Testis (tissue), 3 donors: Measurements from ENCODE around the gene BMP6. TPM values are rescaled to one million over a fixed set of nuclear protein-coding genes. Genes with fewer than 3 reads are reported as not detected.

Experiments used
- DNase-seq: peaks from one replicate; pipeline ENCODE4 v3.0.0-alpha.2; 2019
- H3K27ac ChIP-seq, 2 donors: fragments of 200-600 bp; sonication (generic); one replicate each; pipeline ENCODE4 v1.5.1; 2019
- H3K27me3 ChIP-seq: fragments of 200-600 bp; sonication (generic); one replicate; pipeline ENCODE4 v1.5.1; 2019
- H3K36me3 ChIP-seq: fragments of 200-600 bp; sonication (generic); one replicate; pipeline ENCODE4 v1.5.1; 2017; ENCODE audit warnings: low read depth; ENCODE audit errors: missing control alignments
- H3K4me1 ChIP-seq: fragments of 200-600 bp; sonication (generic); one replicate; pipeline ENCODE4 v1.5.1; 2019
- H3K4me3 ChIP-seq, 2 donors: fragments of 200-600 bp; sonication (generic); one replicate each; pipeline ENCODE4 v1.5.1; 2017 to 2019
- H3K9me3 ChIP-seq: fragments of 200-600 bp; sonication (generic); one replicate; pipeline ENCODE4 v1.5.1; 2017
- POLR2A ChIP-seq: fragments of 450-650 bp; IDR thresholded peaks from one replicate; pipeline ENCODE4 v1.6.1; 2017; ENCODE audit warnings: antibody characterized with exemption, mild to moderate bottlenecking, moderate library complexity
- WGBS, 2 donors: methylation state at CpG; one replicate each; pipeline ENCODE4 v1.1.5; 2018; 5-methylcytosine and 5-hydroxymethylcytosine counted together
- intact Hi-C: fragments of 100-400 bp; cut with DNase I; formaldehyde crosslinking; loops from one replicate; pipeline ENCODE4 v1.15.1; 2023; ENCODE audit warnings: low total_unique reads
- polyA plus RNA-seq: library from polyadenylated mRNA; stranded (reverse); fragments of 350-450 nt; fragmentation: Illumina TruSeq; extraction: RNeasy Lipid Tissue Mini Kit (QIAGEN cat#74804); gene quantifications from one replicate; pipeline ENCODE4 v1.2.3, GENCODE V29; 2014; ENCODE audit warnings: low read depth, low replicate concordance; ENCODE audit not compliant: insufficient read depth
- total RNA-seq, 2 donors: library from RNA; depleted of rRNA; stranded (reverse); fragments of >200 nt; gene quantifications; one replicate each; pipeline ENCODE4 v1.2.3, GENCODE V29; 2016
- TF ChIP-seq, protein P1 (sequence below), 3 experiments: fragments of 450-650 bp in 2 of 3; fragments of 200-600 bp in 1 of 3; sonication (generic) in 1 of 3; IDR thresholded peaks; one replicate each; pipeline ENCODE4 v1.5.1; 2016 to 2019; ENCODE audit warnings: antibody characterized with exemption in 3 of 3, mild to moderate bottlenecking in 2 of 3, moderate library complexity in 1 of 3

BMP6 gene
- total and polyA plus RNA-seq, 3 donors from 2014 or later, result 6.2 to 13.6 (median 11.4) TPM

DNA sequence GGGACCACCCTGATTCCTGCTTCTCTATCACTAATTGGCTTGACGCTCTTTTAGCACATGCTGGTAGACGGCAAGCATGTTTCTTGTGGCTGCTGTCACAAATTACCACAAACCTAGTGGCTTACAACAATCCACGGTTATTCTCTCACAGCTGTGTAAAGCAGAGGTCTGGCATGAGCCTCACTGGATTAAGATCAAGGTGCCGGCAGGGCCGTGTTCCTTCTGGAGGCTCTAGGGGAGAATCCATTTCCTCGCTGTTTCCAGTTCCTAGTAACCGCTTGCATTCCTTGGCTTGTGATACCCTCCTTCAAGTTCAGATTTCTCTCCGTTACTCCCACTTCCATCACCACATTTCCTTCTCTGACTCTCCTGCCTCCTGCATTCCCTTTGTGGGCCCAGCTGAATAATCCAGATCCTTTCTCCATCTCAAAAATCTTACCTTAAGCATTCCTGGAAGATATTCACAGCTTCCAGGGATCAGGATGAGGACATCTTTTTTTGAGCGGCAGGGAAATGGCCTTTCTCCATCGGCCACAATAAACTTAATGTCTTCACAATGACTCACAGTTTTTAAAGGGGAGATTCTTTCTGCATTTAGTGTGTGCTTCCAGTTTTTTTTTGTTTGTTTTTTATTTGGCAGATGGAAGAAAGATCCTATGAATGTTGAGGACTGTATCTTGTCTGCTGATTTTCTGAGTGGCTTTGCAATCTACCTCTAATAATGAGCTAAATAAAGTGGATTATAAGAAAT is 39.9 kb downstream of the BMP6 start:
- H3K4me1 ChIP-seq, result no peaks in the 10 kb centered on the region
- H3K36me3 ChIP-seq, result no peaks in the 10 kb centered on the region
- TF ChIP-seq, protein P1, sequence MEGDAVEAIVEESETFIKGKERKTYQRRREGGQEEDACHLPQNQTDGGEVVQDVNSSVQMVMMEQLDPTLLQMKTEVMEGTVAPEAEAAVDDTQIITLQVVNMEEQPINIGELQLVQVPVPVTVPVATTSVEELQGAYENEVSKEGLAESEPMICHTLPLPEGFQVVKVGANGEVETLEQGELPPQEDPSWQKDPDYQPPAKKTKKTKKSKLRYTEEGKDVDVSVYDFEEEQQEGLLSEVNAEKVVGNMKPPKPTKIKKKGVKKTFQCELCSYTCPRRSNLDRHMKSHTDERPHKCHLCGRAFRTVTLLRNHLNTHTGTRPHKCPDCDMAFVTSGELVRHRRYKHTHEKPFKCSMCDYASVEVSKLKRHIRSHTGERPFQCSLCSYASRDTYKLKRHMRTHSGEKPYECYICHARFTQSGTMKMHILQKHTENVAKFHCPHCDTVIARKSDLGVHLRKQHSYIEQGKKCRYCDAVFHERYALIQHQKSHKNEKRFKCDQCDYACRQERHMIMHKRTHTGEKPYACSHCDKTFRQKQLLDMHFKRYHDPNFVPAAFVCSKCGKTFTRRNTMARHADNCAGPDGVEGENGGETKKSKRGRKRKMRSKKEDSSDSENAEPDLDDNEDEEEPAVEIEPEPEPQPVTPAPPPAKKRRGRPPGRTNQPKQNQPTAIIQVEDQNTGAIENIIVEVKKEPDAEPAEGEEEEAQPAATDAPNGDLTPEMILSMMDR (IDR thresholded peaks at IDR 0.05), result no peak
- no peak for TF ChIP-seq POLR2A
- no peak overlapping the region for H3K4me3 ChIP-seq
- no peak overlapping the region for H3K27ac ChIP-seq
- H3K9me3 ChIP-seq, result no peaks in the 10 kb centered on the region
- WGBS, 2 donors, result 67 to 68% methylated on average over 10 of the region's 10 CpGs
- no peaks in the 10 kb centered on the region for H3K27me3 ChIP-seq
- no peak for DNase-seq
- intact Hi-C loops, result no loop called here

DNA sequence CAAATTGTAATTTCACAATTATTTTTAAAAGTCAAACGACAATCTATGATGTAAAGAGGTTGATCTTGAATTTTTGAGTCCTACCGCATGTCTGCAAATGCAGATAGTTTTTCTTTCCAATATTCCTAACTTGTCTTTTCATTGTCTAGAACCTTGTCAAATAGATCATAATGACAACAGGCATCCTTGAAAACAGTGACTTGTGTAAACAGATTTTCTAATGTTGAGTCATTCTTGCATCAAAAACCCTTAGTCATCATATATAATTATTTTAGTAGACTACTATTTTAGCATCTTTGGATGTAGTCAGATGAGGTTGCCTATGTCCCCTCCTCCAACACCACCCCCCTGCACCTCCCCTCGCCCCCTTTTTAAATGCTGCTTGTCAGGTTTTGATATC is 43.8 kb downstream of the BMP6 start:
- intact Hi-C loops, result no loop called here

DNA sequence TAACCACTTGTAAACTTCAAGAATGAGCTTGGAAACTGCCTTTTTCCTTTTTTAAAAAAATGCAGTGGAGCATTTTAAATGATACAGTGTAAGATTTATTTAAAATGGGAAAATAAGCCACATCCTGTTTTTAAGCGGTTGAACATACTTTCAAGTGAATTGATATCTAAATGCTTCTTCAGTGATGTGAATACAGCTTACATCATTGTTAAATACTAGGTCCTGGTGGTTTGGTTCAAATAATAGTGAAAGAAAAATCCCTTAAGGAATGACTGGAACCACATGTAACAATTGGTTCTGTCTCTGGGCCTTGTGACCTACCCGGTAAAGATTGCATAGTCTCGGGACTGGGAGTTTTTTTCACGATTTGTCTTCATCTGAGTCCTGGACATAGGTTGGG is 44.2 kb downstream of the BMP6 start:
- no peak overlapping the region for H3K27ac ChIP-seq
- no peaks in the 10 kb centered on the region for H3K9me3 ChIP-seq
- no peak for DNase-seq
- no peaks in the 10 kb centered on the region for H3K36me3 ChIP-seq
- intact Hi-C loops, result no loop called here
- H3K27me3 ChIP-seq, result no peaks in the 10 kb centered on the region
- no peaks in the 10 kb centered on the region for H3K4me1 ChIP-seq
- no peak overlapping the region for H3K4me3 ChIP-seq
- WGBS, 2 donors, result 90 to 91% methylated on average over 4 of the region's 4 CpGs
- TF ChIP-seq, protein P1 (IDR thresholded peaks at IDR 0.05), result no peak
- TF ChIP-seq POLR2A, result no peak

More for the DNA sequence above, 43.8 kb downstream of the BMP6 start:
- Histone ChIP-seq H3K27ac (no peak overlapping the region), H3K4me3 (no peak overlapping the region), H3K4me1 (no peaks in the 10 kb centered on the region), H3K9me3 (no peaks in the 10 kb centered on the region), H3K36me3 (no peaks in the 10 kb centered on the region), H3K27me3 (no peaks in the 10 kb centered on the region)
- no peak for DNase-seq
- TF ChIP-seq POLR2A, result no peak
- TF ChIP-seq, protein P1 (IDR thresholded peaks at IDR 0.05), result no peak
- WGBS, 2 donors, result 62 to 63% methylated on average over 3 of the region's 3 CpGs

DNA sequence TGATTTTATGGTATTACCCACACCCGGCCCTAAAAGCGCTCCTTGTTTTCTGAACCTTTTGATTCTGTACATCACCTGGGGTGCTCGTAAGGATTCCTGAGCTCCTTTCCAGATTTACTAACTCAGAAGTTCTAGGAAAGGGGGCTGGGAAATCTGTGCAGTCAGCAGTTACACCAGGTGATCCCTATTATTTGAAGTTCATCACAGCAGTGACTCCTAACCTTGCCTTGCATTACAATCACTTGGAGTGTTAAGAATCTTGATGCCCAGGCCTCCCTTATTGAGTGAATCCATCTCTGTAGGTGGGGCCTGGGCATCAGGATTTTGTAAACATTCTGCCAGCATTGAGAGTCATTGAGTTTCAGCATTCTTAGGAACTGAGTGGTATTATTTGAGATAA is 44.7 kb downstream of the BMP6 start:
- H3K4me1 ChIP-seq, result no peaks in the 10 kb centered on the region
- no peaks in the 10 kb centered on the region for H3K9me3 ChIP-seq
- WGBS, 2 donors, result 86 to 93% methylated on average over 3 of the region's 3 CpGs
- no peak for DNase-seq
- H3K27ac ChIP-seq, result no peak overlapping the region
- TF ChIP-seq, protein P1 (IDR thresholded peaks at IDR 0.05), result no peak
- no peak for TF ChIP-seq POLR2A
- no peaks in the 10 kb centered on the region for H3K36me3 ChIP-seq
- H3K4me3 ChIP-seq, result no peak overlapping the region
- intact Hi-C loops, result no loop called here
- no peaks in the 10 kb centered on the region for H3K27me3 ChIP-seq

DNA sequence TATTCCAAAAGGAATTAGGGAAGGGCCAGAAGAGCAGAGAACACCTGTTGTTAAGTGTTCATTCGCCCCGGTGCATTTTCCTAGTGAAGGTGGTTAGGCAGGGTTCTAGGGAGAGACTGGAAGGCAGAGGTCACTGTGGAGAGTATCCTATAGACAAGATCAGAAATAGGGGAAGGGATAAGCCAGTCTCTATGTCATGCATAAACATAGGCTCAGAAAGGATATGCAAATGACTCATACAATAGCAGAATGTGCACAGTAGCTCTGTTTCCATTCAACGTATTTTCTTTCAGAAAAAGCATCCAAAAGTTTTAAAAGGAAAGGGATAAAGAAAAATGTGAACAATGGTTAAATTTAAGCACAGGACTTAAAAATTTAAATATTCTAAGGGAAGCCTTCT is 47.4 kb downstream of the BMP6 start:
- Histone ChIP-seq H3K4me3 (no peak overlapping the region), H3K4me1 (no peaks in the 10 kb centered on the region), H3K27me3 (no peaks in the 10 kb centered on the region), H3K27ac (no peak overlapping the region), H3K9me3 (no peaks in the 10 kb centered on the region), H3K36me3 (no peaks in the 10 kb centered on the region)
- DNase-seq, result no peak
- WGBS, 2 donors, result 88 to 93% methylated on average over 3 of the region's 3 CpGs
- intact Hi-C loops, result no loop called here
- TF ChIP-seq, protein P1 (IDR thresholded peaks at IDR 0.05), result no peak
- no peak for TF ChIP-seq POLR2A
